IPS DF 4.7 (cell line): ENCODE measurements around the gene FAM107A.

Experiments used
- DNase-seq: peaks from one replicate; pipeline ENCODE4 v3.0.0-alpha.2; 2013; ENCODE audit warnings: low spot score; ENCODE audit errors: extremely low read depth

The FAM107A gene, protein sequence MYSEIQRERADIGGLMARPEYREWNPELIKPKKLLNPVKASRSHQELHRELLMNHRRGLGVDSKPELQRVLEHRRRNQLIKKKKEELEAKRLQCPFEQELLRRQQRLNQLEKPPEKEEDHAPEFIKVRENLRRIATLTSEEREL

DNA sequence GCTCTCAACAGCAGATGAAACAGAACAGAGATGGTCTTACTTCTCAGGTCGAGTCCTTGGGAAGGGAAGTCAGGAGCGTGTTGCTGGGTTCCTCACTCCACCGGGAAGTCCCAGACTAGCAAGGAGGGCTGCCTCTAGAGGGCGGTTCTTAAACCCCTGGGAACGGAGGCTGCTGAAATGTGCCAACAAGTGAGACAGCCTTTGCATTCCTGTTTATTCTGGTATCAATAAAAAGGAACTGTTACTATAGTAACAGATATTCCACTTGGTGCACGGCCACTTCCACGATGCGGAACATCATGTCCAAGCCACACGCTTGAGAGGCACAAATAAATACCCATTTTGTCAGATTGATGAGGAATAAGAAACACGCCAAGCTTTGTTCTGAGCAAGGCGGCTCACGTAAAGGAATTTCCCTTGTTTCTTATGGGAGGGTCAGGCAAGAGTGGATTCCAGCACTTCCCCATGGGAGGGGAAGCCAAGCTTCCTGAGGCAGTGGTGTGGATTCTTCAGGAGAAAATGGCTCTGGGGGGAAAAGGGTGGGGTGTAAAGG lies at the start of gene FAM107A:
Gene FAM107A, minus strand, starts transcription at position 123 of the 553 bp plus-strand sequence. CDS start 7,531 bp downstream, outside the sequence.
- DNase-seq = no peak

DNA sequence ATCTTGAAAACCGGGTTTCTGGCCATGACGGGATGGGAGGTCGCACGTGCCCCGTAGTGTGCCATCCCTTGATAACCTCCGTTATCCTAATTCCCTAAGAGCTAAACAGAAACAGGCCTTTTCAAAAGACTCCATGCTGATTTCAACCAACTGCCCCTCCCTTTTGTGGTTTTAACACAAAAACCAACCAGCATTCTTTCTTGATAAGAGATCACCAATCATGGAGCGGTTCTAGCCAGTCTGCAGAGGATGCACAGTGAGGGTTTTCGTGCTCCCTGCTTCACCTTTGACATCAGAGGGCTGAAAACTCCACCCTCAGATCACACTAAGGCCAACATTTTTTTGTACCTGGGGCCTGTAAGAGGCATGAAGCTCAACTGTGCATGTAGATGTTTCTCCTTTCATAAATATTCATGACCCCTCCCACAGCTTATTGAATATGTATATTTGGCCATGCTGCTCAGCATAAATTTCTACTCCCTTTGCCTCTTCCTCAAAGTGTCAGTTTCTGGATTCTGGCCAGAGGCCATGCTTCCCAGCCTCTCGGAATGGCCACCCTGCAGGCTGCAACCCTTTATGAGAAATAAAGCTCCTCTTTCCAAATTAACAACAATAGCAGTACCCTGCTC lies 48.1 kb upstream of the FAM107A start:
- no peak for DNase-seq

DNA sequence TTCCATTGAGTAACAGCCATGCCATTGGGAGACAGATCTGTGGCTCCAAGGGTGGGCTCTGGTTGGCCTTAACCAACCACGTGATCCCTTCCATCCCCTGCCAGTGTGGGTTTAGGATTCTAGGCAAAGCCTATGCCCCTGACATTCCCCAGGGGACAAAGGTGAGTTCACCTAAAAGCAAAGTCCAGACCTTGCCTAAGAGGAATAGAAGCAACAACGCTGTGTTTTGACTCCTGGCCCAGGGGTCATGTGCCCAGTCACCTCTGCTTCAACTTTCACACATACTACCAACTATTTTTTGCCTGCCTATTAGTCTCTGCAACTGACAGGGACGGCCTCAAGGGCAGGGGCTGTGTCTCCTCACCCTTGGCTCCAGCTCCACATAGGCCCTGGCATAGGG lies 47.4 kb upstream of the FAM107A start:
- no peak for DNase-seq

DNA sequence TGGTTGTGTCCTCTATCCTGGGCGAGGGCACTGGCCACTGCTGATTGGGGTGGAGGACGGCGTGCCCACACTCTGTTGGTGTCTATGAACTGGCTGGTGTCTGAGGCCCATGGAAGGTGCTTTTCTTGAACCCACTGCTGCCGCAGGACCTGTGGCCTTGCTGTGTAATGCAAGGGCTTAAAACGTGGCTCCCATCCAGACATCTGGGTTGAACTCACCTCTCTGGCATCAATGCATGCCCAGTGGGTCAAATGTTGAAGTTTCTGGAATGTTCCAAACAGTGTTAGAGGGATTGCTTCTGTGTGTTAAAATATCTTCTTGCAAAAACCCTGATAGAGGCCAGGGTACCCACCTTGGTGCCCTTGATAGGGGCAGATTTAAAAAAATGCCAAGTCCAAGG lies 46.8 kb upstream of the FAM107A start:
- no peak for DNase-seq

DNA sequence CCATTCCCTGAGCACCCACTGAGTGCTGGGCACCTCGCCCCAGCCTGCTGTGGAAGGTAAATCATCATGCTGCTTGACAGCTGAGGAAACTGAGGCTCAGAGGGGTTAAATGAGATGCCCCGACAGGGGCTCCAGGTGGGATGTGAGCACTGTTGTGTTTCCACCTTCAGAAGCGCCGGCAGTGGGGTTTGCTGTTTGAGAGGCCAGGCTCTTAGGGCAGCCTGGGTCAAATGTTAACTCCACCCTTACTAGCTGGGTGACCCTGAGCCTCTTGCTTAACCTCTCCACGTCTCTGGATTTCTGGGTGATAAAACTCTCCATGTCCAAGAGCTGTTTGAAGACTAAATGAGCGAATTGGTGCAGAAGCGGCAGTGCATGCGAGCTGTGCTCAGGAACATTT lies 46.3 kb upstream of the FAM107A start:
- DNase-seq = no peak

DNA sequence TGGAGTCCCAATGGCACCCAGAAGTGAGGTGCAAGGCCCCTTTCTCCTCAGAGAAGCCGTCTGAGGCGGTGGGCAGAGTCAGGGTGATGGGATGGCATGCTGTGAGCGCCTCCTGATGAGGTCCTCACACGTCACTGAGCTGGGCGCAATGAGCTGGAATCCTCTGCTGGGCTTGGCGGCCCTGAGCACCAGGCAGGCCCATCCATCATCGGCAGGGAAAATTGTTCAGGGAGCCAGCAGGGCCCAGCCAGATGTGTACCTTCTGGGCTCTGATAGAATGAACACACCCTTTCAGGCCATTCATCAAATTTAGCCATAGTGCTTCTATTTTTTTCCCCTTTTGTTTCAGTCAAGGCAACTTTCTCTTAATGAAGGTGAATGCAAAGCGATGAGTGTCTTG lies 45.7 kb upstream of the FAM107A start:
- DNase-seq = no peak

DNA sequence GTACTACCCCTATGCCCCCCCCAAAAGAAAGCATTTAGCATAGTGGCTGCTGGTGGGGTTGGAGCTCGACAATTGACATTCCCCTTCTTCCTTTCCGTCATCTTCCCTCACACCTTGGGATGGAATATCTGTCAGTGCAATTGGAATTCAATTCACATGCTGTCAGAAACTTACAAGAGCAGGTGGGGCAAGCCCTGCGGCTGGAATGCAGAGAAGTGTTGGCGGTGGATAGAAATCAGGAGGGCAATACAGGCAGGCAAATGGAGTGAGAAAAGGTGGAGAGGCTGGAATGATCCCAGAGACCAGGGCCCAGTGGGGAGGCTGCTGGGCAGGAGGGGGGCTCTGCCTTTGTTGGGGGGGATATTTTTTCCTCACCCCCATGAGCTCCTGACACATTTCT lies 45.2 kb upstream of the FAM107A start:
- no peak for DNase-seq

DNA sequence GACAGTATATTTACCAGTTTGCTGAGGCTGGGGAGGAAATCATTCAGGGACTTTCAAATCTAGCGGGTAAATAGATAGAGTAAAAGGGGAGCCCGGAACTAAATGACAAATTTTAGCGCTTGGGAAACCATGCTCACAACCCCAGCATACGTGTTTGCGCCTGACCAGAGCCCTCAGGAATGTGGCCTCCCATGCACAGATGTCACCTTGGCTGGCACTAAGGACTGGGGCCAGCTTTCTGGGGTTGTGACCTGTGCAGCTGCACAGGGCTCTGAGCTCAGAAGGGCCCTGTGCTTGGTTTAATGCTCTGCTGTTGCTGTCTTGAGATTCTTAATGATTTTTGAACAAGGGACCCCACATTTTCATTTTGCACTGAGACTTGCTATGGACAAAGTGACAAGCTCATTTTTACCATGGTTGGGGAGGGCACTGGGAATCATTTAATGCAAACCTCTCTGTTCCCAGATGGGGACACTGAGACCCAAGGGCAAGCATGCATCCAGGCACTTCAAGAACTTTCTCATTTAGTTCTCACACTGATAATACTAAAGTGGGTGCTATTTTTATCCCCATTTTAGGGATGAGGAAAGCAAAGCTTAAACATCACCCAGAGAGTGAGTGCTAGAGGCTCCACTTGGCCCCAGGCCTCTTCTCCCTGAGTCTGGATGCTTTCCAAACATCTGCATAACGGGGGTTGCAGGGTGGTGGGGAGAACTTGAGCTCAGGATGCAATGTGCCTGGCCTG lies 44.1 kb upstream of the FAM107A start:
- DNase-seq = no peak

DNA sequence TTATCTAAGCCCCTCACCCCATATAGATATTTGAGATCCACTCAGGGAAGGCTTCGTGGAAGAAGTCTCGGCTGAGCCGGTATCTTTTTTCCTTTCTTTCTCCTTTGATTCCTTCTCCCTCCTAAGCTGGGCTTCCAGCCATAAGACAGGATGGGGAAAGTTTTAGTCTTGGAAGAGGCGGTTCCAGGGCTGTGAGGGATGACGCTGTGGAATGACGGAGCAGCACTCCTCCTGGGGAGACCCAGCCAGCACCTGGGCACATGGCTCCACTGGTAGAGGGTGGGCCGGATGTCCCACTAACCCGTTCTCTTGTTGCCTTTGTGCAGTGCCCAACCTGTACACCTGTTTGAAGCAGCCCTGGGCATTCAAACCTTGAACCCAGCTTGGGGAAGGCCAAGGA lies 43.2 kb upstream of the FAM107A start:
- no peak for DNase-seq

DNA sequence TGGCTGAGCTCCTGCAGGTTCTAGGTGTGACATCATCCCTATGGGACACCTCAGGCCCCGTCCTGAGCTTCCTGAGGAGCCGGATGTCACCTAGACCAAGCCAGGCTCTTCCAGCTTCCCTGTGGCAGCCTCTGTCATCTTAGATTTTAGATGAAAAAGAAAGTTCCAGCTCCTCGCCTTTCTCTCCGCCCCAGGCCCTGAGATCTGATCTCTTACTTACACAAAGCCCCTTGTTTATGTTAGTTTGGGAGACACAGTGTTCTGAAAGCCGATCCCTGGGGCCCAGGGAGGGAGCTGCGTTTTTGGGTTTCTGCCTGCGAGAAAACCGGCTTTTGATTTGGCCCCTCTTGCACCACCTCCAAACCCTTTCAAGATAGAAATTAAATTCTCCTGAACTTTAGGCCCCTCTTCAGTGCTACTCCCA lies 40.2 kb upstream of the FAM107A start:
- DNase-seq = no peak

DNA sequence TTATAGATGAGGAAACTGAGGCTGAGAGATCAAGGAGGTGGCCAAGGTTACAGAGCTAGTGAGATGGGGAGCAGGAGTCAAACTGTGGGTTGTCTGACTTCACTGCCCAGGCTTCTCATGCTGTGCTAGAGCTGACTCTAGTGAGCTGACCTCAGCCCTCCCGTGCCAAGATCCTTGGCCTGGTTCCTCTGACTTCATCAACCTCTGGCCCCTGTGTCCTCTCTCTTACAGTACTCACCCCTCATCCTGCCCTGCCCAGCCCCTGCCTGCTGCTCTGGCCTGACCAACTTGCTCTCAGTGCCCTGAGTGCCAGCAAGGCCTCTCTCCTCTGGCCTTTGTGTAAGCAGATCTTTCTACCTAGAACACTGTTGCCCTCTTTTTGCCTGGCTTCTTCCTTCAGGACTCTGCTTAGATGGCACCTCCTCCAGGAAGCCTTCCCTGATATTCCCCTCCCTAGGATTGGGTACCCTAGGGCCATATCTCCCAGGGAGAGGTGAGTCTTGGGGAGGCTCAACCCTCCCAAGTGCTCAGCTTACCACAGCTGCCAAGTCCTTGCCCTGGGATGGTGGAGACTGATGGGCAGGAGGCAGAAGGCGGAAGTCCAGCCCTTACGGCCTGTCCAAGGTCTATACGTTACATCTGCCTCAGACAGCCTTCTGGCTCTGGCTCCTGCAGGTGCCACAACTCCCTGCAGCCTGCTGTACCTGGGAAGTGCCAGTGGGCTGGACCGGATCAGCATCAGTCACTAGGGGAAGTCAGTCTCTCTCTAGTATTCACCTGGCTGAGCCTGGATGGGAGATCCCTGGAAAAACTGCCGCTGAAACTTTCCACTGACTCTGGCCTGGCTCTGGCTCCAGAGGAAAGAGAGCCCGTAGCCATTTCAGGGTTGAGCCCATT lies 36.3 kb upstream of the FAM107A start:
- no peak for DNase-seq

DNA sequence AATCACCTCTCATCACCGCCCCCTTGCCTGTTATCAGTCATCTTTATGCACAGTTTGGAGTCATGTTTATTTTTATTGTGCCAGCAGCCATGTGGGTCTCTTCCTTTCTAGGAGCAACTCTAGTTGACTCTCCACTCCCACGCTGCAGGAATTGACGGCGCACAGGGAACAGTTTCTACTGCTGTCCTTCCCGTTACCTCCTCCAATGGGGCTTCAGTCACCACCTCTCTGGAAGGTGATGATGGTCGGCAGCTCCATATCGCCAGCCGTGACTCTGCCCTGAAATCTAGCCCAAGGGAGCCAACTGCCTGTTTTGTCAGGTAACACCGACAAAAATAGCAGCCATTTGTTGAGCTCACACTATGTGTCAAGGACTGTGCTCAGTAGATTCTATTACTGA lies 35.6 kb upstream of the FAM107A start:
- DNase-seq = no peak

DNA sequence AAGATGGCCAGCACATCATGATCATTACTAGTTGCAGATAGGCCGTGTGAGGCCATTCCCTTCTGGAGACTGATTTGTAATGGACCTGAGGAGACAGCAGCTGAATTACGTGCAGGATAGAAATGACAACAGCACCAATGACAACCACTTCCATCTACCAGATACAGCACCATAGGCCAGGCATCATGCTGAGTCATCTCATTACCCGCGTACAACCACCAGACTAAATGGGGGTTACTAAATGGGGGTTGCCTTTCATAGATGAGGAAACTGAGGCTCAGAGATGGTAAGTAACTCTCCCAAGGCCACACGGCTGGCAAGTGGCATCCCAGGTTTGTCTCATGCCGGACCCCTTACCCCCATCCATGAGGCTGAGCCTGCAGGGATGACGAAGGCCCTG lies 32.8 kb upstream of the FAM107A start:
- DNase-seq = no peak

DNA sequence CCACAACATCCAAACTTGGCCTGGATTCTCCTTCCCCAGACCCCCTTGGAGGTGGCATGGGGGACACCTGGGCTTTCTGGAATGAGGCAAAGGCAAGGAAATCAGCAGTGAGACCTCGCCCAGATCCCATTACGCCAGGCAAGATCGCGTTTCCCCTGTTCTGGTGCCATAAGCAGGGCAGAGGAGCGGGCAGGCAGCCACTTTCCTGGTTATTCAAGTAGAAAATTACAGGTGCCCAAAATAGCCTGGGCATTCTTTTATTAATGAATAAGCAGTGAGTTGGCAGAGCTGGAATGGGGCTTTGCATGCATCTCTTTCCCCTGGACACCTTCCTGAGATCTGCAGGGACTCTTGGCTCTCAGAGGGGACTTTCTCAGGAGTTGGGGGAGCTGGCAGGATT lies 31.5 kb upstream of the FAM107A start:
- DNase-seq = no peak

DNA sequence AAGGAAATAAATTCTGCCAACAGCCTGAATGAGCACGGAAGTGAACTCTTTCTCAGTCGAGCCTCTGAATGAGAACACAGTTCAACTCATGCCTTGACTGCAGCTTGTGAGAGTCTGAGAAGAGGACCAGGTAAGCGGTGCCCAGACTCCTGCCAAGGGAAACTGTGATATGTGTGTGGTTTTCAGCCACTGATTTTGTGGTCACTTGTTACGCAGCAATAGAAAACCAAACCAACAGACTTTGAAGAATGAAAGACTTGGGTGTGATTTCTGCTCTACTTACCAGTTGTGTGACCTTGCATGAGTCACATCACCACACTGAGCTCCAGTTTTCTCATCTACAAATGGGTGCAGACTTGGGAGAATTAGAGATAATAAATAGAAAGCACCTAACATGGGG lies 30.6 kb upstream of the FAM107A start:
- no peak for DNase-seq

DNA sequence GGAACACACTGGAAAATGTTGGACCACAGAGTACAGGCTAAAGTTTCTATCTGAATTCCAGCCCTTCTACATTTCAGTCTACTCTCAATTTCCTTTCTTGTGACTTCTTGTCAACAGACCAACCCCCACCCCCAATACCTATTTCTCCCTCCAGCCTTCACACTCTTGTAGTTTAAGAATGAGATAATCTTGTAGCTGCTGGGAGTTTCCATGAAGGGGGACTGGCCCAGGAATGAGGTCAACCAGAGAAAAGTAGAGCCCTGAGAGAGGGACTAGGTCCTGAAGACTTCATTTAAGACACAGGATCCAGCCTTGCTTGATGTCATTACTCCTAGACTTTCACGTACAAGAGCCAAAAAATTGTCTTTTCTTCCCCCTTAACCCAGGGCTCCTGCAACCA lies 29.5 kb upstream of the FAM107A start:
- no peak for DNase-seq

DNA sequence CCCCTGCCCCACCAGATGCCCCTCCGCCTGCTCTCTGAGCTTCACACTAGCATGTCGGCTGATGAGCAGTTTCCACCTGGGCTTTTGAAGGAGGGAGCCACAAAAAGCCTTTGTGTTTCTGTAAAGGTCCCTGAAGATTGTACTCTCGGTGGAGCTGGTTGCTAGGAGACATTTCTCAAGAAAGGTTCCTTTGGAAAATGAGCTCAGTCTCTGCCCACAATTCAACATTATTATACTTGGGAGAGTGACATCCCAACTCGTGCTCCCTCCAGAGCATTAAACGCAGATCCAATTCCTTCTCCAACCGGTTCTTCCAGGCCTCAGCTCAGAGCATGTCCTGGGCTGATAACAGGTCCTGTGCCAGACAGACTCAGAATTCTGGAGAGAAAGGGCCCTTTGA lies 26.8 kb upstream of the FAM107A start:
- DNase-seq = no peak

DNA sequence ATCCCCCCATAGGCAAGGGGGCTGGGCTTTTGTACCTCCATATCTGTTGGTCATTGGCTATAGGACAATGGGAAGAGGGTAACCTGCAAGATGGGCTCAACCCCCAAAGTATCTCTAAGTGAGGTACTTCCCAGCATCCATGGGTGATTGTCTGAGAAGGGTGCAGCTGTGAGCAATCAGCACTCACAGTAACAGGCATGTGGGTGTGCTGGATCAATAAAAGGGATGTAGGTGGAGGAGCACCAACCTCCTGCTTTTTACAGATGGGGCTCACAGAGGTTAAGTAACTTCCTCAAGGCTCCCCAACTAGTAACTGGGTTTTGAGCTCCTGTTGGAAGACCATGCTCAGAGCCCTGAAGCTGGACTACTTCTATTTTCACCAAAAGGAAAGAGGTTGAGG lies 26.4 kb upstream of the FAM107A start:
- no peak for DNase-seq

DNA sequence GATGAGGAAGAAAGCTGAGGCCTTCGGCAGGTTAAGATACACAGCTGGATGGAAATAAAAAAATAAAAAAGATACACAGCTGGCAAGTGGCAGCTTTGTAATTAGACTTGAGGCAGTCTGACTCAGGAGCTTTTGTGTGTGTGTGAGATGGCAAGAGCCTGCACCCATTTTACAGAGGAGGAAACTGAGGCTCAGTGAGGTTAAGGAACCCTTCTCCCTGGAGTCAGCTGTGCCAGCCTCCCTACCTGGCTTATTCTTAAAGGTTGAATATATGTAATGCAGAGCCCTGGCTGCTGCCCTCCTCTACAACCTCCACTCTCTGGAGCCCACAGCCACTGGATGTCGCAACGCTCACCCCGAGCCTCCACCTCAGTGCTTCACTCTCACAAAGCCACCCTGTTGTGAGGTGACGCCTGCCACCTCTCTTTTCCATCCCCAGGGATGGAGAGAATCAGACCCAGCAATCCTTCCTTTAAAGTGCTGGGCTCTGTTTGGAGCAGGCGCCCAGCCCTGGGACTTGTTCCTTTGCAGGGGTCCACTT lies 20.6 kb upstream of the FAM107A start:
- no peak for DNase-seq

DNA sequence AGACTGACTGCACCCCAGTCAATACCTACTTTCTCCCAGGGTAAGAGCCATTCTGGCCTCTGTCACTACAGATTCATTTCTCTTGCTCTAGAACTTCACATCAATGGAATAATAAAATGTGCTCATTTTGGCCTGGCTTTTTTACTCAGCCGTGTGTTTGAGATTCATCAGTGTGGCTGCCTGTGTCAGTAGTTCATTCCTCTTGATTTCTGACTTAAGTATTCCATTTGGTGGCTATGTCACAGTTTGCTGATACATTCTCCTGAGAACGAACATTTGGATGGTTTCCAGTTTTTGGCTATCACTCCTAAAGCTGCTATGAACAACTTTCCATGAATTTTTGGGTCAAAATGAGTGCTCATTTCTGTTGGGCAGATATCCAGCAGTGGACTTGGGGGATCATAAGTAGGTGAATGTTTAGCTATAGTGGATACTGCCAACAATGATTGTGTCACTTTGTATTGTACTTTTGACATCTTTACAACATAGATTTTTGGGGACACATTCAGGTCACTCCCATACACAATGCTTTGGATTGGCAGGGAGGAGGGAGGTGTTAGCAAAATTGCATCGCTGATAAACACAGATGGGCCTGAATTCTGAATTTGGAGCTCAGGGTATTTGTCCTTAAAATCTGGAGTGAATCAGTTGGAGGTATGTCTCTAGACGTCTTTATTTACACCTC lies 19.8 kb upstream of the FAM107A start:
- no peak for DNase-seq

DNA sequence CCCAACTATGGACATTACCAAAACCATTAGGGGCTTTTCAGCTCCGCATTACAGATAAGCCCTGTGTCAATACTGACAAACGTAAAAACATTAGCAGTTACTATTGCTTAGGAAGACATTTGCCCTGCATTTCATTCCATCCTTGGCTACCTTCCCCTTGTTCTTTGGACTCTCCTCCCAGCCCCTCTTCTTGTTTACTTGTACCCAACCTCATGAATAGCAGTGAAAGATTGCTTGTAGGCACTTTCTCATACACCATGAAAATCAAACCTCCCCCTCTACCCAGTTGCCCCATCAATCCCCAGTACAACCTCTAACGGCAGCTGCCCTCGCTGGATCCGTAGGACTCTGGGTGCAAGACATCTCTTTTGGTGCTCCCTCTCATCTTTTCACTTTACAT lies 16.9 kb upstream of the FAM107A start:
- no peak for DNase-seq
